LNCaP clone FGC (cell line): Measurements from ENCODE around the gene GLIPR2.
"Not testable (repeated sequence)": the region's sequence is repeated elsewhere in the genome, so short reads cannot be mapped to it uniquely, and the experiment has no call there.

Experiments used
- DNase-seq: peaks from one replicate; pipeline ENCODE4 v3.0.0-alpha.2; 2011; ENCODE audit warnings: low read depth
- H3K4me3 ChIP-seq: 2 replicates; pipeline ENCODE4 v1.5.1; 2011; ENCODE audit warnings: mild to moderate bottlenecking, low read depth, low read length, control low read depth
- TF ChIP-seq, protein P1 (sequence below): IDR thresholded peaks from 2 replicates; pipeline ENCODE4 v1.5.1; 2012; ENCODE audit warnings: mild to moderate bottlenecking; ENCODE audit not compliant: control insufficient read depth, insufficient read depth; ENCODE audit errors: extremely low read depth

The GLIPR2 gene

DNA sequence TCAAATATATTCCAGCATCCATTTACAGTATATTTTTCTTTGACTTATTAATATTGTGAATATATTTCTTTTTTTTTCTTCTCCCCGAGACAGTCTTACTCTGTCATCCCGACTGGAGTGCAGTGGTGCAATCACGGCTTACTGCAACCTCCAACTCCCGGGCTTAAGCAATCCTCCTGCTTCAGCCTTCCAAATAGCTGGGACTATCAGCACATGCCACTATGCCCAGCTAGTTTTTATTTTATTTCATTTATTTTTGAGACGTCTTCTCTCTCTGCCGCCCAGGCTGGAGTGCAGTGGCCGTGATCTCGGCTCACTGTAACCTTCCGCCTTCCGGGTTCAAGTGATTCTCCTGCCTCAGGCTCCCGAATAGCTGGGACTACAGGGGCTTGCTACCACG is 7.4 kb upstream of the GLIPR2 start:
- no peak for DNase-seq
- TF ChIP-seq, protein P1, sequence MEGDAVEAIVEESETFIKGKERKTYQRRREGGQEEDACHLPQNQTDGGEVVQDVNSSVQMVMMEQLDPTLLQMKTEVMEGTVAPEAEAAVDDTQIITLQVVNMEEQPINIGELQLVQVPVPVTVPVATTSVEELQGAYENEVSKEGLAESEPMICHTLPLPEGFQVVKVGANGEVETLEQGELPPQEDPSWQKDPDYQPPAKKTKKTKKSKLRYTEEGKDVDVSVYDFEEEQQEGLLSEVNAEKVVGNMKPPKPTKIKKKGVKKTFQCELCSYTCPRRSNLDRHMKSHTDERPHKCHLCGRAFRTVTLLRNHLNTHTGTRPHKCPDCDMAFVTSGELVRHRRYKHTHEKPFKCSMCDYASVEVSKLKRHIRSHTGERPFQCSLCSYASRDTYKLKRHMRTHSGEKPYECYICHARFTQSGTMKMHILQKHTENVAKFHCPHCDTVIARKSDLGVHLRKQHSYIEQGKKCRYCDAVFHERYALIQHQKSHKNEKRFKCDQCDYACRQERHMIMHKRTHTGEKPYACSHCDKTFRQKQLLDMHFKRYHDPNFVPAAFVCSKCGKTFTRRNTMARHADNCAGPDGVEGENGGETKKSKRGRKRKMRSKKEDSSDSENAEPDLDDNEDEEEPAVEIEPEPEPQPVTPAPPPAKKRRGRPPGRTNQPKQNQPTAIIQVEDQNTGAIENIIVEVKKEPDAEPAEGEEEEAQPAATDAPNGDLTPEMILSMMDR = no peak
- H3K4me3 ChIP-seq = no peak overlapping the region

DNA sequence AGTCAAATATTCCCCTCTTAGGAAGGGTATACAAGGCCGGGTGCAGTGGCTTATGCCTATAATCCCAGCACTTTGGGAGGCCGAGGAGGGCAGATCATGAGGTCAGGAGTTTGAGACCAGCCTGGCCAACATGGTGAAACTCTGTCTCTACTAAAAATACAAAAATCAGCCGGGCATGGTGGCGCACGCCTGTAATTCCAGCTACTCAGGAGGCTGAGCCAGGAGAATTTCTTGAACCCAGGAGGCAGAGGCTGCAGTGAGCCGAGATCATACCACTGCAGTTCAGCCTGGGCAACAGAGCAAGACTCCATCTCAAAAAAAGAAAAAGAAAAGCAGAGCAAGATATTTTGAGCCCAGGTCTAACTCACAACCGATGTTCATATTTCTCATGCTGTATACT is 4.9 kb upstream of the GLIPR2 start:
- DNase-seq, H3K4me3 ChIP-seq: not testable (repeated sequence)

DNA sequence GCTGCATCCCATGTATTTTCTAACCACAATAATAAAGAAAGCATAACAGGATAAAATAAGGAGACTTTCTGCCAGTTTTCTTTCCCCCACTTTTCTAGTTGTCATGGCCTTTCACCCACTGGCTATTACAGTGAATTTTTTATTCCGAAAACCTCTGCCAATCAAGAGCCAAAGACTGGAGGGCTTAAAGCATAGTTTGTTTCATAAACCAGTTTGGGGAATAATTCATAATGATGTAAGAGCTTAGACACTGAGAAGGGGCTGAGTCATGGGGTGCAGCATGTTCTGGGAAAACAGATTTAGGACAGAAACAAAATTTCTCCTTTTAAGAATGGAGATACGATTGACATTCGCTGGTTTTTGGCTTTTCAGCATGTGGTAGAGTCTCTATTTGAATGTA is 4.4 kb upstream of the GLIPR2 start:
- no peak overlapping the region for H3K4me3 ChIP-seq
- no peak for DNase-seq
- TF ChIP-seq, protein P1 = no peak

DNA sequence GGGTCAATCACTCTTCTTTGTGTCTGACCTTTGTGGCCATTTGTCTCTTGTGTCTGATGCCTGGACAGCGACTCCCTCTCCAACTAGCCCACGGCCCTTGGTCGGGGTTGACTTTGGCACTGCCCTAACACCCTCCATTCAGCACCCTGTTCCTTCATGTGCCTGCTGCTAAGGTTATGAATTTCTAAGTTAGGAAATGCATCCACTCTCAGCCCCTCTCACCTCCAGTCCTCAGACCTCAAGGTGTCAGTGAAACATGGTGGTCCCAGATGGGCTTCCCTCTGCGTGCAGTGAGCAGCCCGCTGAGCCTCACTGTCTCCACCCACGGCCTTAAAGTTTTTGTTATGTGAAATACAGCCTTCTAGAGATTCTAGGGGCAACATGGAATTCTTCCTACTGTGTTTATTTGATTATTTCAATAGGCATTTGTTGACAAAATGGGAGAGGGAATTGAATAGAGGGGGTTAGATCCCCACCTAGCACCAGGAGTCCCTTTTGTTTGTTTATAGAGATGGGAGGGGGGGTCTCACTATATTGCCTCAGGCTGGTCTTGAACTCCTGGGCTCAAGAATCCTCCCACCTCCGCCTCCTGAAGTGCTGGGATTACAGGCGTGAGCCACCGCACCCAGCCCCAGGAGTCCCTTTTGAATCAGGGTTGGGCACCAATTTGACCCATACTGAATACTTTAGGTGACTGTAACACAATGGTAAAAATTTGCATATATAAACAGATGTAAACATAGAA is 1.6 kb upstream of the GLIPR2 start:
- DNase-seq = no peak
- TF ChIP-seq, protein P1 = no peak
- no peak overlapping the region for H3K4me3 ChIP-seq

DNA sequence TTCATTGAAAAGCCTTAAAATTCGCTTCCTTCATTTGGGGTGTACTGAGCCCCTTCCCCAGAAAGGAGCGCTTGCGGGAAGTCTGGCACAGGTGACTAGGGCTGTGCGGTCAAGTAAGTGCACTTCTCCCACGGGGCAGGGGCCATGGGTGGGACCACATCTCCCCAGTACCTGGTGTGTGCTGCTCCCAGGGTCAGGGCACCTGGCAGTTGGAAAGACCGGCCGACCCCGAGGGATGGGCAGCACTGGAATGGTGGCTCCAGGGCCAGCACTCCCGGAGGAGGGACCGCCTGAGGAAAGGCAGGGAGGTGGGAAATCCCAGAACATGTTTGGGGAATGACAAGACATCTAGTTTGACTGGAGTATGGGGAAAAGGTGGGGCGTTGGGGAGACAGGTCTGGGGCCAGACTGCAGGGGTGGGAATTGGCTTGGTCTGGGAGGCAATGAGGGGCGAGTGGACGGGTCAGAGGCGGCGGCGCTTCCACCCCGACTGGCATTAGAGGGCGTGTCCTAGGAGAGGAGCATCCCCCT is 727 bp upstream of the GLIPR2 start:
- no peak for DNase-seq
- peak overlapping the region; percentile 59 for H3K4me3 ChIP-seq
- TF ChIP-seq, protein P1 = no peak

DNA sequence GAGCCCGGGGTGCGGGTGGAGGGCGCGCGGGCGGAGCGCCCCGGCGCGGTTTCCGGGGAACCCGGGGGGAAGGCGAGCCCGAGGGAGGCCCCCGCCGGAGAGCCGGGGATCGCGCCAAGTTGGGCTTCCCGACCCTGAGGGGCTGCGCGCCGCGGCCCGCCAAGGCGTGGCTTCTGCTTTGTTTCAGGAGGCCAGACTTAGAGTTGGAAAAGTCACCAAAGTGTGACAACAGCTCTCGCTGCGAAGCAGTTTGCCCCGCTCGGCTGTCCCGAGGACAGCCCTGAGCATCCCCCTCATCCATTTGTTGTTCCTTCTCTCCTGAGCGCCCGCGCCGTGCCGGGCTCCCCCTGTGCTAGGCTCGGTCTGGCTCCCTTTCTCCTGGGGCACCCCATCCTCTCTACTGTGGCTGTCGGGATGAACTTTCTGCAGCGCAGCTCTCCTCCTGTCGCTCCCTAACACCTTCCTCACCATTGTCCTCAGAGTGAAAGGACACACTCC is 410 bp downstream of the GLIPR2 start:
- H3K4me3 ChIP-seq = peak overlapping the region; percentile 59
- no peak for DNase-seq
- TF ChIP-seq, protein P1 = no peak

DNA sequence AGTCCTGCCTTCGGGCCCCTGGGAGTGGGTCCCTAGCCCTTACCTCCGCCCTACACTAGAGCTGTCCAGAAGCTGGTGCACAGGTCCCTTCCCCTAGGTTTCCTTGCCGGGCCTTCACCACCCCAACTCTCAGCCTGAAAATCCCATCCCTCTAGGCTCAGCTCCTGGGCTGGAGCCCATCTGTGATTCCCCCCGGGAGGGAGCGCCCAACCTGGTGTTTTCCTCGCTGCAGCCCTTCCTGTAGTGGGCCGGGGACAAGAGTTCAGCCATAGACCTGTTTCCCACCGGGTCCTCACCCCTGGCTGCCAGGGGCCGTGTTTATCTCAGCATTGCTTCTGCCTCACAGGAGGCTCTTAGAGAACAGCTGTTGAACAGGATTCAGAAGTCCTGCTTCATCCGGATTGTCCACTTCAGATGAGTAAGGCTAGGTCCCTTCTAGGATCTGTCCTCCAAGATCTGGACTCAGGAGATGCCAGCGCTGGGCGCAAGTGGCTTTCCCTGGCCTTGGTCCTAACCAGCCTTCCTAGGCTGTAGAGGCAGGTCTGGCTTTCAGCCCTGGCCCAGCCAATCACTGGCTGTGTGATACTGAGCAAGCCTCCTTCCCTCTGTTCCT is 965 bp downstream of the GLIPR2 start:
- peak overlapping the region; percentile 59 for H3K4me3 ChIP-seq
- DNase-seq = no peak
- TF ChIP-seq, protein P1 = no peak
